ENCODE data around the gene MYPN. TPM values are rescaled to one million over a fixed set of nuclear protein-coding genes. Genes with fewer than 3 reads are reported as not detected.

Gene MYPN
- total RNA-seq, 1 experiment from 2014 or later, result 0.40 TPM

DNA sequence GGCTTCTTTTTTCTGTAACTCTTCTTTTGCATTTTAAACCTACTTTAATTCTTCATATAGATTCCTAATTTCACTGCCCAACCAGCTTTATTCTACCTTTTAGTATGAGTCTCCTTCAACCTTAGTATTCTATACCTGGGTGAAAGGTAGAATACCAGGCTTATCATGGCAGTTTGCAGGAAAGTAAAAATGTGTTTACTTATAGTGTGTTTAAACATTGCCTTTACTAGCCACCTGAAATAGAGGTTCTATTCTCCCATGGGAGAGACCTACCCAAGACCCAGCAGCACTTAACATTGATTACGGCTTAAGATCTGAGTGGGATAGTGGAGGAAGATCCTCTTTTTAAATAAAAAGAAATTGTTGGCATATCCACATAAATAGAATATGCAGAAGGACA lies 1.6 kb upstream of the MYPN start:
- Histone ChIP-seq H3K27ac (no peak overlapping the region), H3K4me3 (no peak overlapping the region), H3K4me1 (peaks cover 32% of the 10 kb centered on the region), H3K9me3 (replicated peaks) (no peaks in the 10 kb centered on the region), H3K27me3 (peaks cover 7% of the 10 kb centered on the region; the same call in 1 of the 2 replicates), H3K36me3 (no peaks in the 10 kb centered on the region)
- no peak for DNase-seq

DNA sequence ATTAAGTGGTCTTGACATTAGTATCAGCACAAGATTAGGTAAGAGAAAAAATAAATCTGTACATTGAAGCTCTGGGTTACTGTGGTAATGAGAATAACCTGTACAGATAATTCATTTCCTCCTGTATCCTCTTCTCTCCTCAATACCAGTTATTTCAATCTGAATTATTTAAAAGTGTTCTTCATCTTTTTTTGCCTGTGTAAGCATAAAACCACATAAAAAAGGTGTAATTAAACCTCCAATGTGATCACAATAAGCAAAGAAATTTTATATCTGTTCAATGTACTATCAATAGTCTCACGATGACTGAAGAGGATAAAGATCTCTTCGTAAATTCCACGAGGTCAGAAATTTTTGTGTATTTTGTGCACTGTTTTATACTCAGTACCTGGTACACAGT lies 1.2 kb upstream of the MYPN start:
- H3K9me3 ChIP-seq (replicated peaks), result no peaks in the 10 kb centered on the region
- DNase-seq, result no peak
- H3K27me3 ChIP-seq, result peaks cover 7% of the 10 kb centered on the region; the same call in 1 of the 2 replicates
- H3K4me1 ChIP-seq, result peaks cover 32% of the 10 kb centered on the region
- no peak overlapping the region for H3K27ac ChIP-seq
- H3K4me3 ChIP-seq, result no peak overlapping the region
- no peaks in the 10 kb centered on the region for H3K36me3 ChIP-seq

DNA sequence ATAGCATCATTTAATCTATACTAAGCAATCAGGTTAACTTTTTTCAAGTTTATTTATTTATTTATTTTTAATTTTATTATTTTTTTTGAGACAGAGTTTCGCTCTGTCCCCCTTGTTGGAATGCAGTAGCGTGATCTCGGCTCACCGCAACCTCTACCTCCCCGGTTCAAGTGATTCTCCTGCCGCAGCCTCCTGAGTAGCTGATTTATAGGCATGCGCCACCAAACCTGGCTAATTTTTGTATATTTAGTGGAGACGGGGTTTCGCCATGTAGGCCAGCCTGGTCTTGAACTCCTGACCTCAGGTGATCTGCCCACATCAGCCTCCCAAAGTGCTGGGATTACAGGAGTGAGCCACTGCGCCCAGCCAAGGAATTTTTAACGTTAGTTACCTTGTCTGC lies 635 bp upstream of the MYPN start:
- no peak overlapping the region for H3K4me3 ChIP-seq
- no peak for DNase-seq
- H3K36me3 ChIP-seq, result no peaks in the 10 kb centered on the region
- peaks cover 7% of the 10 kb centered on the region; the same call in 1 of the 2 replicates for H3K27me3 ChIP-seq
- H3K4me1 ChIP-seq, result peaks cover 32% of the 10 kb centered on the region
- no peak overlapping the region for H3K27ac ChIP-seq
- H3K9me3 ChIP-seq (replicated peaks), result no peaks in the 10 kb centered on the region

DNA sequence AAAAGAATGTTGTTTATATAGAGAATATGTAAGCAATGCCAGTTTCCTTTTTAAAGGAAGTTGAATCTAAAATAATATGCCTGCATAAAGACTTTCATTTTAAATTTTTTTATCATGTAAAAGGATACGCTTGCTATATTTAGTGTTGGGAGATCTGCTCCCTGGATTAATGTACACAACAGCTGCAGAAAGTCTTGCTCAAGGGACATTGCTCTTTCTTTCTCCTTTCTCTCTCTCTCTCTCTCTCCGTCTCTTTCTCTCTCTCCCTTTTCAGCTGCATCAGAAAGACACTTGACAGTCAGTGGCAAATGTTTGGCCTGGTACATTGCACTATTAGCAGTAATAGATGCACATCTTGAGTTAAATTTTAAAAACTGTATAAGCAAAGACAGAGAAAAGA lies 739 bp downstream of the MYPN start:
- Histone ChIP-seq H3K36me3 (no peaks in the 10 kb centered on the region), H3K27ac (no peak overlapping the region; the same call in 1 of the 2 replicates), H3K4me1 (peaks cover 32% of the 10 kb centered on the region), H3K27me3 (peaks cover 7% of the 10 kb centered on the region; the same call in 1 of the 2 replicates), H3K4me3 (peak overlapping the region; percentile 6; the same call in 1 of the 2 replicates), H3K9me3 (replicated peaks) (no peaks in the 10 kb centered on the region)
- DNase-seq, result peak; percentile 30 to 78

DNA sequence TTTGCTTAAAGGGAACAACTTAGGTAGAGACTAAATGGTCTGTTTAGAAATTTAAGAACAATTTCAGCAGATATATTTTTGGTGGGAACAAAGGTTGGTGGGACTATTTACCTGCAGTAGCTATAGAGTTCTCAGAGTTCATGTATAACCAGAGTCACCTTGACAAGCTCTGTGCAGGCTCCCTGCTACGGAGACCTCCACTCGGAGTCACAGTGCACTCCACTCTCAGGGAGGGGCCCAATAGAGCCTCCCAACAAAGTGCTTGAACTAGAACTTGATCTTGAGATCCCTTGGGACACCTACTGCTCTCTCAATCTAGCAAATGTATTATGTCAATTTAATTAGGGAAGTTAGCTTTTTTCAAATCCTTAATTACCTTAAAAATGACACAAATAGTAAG lies 2.3 kb downstream of the MYPN start:
- Histone ChIP-seq H3K27me3 (no peaks in the 10 kb centered on the region), H3K36me3 (no peaks in the 10 kb centered on the region), H3K4me3 (no peak overlapping the region), H3K27ac (no peak overlapping the region), H3K9me3 (replicated peaks) (no peaks in the 10 kb centered on the region), H3K4me1 (peaks cover 20% of the 10 kb centered on the region)
- DNase-seq, result no peak

DNA sequence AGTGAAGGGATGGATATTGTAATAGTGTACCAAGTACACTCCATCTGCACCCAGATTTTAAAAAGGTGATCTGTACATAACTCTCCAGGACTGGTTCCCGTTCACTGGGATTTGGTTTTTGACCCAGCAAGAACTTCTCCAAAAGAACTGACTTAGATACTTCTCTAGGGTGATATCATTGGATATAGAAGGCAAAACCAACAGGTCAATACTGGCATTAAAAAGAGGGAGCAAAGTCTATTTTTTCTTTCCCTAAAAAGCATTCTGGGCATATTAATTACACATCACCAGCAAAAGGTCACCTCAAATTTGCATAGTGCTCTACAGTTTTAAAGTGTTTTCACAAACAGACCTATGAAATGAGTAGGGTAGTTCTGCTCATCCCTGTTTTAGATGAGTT lies 3.5 kb downstream of the MYPN start:
- H3K27ac ChIP-seq, result no peak overlapping the region
- H3K4me1 ChIP-seq, result peaks cover 16% of the 10 kb centered on the region
- no peak overlapping the region for H3K4me3 ChIP-seq
- H3K27me3 ChIP-seq, result no peaks in the 10 kb centered on the region
- no peak for DNase-seq
- H3K9me3 ChIP-seq (replicated peaks), result no peaks in the 10 kb centered on the region
- no peaks in the 10 kb centered on the region for H3K36me3 ChIP-seq

DNA sequence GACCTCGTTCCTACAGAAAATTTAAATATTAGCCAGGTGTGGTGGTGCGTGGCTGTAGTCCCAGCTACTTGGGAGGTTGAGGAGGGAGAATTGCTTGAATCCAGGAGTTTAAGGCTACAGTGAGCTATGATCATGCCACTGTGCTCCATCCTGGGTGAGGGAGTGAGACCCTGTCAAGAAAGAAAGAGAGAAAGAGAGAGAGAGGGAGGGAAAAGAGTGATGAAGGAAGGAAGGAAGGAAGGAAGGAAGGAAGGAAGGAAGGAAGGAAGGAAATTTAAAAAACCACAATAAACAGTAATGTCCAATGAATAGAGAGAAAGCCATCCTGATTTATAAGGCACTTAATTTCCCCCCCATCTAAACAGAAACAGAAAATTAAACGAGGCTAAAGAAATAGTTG lies 9.4 kb downstream of the MYPN start:
- DNase-seq, result no peak
- no peaks in the 10 kb centered on the region for H3K27me3 ChIP-seq
- H3K4me3 ChIP-seq, result no peak overlapping the region
- H3K36me3 ChIP-seq, result no peaks in the 10 kb centered on the region
- no peak overlapping the region for H3K27ac ChIP-seq
- no peaks in the 10 kb centered on the region for H3K9me3 ChIP-seq (replicated peaks)
- H3K4me1 ChIP-seq, result peaks cover 4% of the 10 kb centered on the region; the same call in 1 of the 2 replicates

DNA sequence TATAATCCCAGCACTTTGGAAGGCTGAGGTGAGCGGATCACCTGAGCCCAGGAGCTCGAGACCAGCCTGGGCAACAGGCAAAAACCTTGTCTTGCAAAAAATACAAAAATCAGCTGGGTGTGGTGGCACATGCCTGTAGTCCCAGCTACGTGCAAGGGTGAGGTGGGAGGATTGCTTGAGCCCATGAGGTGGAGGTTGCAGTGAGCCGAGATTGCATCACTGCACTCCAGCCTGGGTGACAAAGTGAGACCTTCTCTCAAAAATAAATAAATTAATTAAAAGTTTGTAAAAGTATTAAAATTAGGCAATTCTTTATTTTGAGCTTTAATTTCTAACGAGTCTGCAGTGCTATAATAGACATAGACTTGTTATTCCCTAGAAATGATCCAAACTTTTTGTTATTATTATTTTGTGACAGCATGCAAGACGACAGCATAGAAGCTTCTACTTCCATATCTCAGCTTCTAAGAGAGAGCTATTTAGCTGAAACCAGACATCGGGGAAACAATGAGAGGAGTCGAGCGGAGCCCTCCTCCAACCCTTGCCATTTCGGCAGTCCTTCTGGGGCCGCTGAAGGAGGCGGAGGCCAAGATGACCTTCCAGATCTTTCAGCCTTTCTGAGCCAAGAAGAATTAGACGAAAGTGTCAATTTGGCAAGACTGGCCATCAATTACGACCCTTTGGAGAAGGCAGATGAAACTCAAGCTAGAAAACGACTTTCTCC lies 11.9 kb downstream of the MYPN start:
- no peak overlapping the region for H3K27ac ChIP-seq
- H3K27me3 ChIP-seq, result no peaks in the 10 kb centered on the region
- H3K36me3 ChIP-seq, result no peaks in the 10 kb centered on the region
- peak in 1 of 2 experiments; percentile 13 for DNase-seq
- peaks cover 4% of the 10 kb centered on the region; the same call in 1 of the 2 replicates for H3K4me1 ChIP-seq
- no peaks in the 10 kb centered on the region for H3K9me3 ChIP-seq (replicated peaks)
- peak overlapping the region; percentile 43 for H3K4me3 ChIP-seq

DNA sequence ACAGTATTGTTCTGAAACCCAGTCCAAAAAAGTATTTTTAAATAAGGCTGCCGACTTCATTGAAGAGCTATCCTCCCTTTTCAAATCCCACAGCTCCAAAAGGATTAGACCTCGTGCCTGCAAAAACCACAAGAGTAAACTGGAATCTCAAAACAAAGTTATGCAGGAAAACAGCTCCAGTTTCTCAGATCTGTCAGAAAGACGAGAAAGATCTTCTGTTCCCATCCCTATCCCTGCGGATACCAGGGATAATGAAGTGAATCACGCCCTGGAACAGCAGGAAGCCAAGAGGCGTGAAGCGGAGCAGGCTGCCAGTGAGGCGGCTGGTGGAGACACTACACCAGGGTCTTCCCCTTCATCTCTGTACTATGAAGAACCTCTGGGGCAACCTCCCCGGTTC lies 12.6 kb downstream of the MYPN start:
- Histone ChIP-seq H3K4me1 (peaks cover 4% of the 10 kb centered on the region; the same call in 1 of the 2 replicates), H3K36me3 (no peaks in the 10 kb centered on the region), H3K27me3 (no peaks in the 10 kb centered on the region), H3K27ac (no peak overlapping the region), H3K4me3 (peak overlapping the region; percentile 43), H3K9me3 (replicated peaks) (no peaks in the 10 kb centered on the region)
- DNase-seq, result peak; percentile 19 to 37

DNA sequence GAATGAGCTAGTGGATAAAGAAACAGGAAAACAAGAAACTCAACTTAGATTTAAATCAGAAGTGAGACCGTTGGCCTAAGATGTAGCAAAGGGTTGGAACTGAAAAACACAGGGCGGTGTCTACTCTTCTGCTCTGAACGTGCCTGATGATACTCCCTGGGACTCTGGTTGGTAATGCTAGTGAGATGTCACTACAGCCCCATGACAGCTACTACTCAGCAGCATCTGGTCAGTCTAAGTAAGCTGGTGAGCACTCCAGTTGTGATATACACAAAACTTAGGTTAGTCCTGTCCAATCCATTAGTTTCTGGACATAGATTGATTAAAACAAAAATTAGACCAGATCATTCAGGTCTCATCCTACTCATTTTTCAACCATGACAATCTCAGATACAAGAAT lies 15.4 kb downstream of the MYPN start:
- H3K4me3 ChIP-seq, result no peak overlapping the region
- no peaks in the 10 kb centered on the region for H3K36me3 ChIP-seq
- no peak overlapping the region for H3K27ac ChIP-seq
- H3K4me1 ChIP-seq, result peaks cover 4% of the 10 kb centered on the region; the same call in 1 of the 2 replicates
- no peak for DNase-seq
- no peaks in the 10 kb centered on the region for H3K27me3 ChIP-seq
- no peaks in the 10 kb centered on the region for H3K9me3 ChIP-seq (replicated peaks)

DNA sequence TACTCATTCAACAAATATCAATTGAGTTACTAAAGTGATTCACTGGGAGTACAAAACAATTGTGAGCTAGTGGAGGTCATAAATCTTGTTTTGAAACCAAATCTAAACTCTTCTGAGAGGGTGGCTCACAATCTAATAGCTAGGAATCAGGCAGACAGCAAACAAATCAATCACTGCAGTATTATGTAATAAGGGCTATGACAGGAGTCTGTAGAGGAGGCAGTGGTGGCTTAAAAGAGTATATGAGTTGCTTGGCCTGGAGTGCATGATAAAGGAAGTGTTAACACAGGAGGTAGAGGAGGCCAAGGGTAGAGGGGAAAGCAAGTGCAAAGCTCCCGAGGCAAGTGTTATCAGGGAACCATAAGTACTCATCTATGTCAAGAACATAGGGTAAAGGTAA lies 16.5 kb downstream of the MYPN start:
- Histone ChIP-seq H3K9me3 (replicated peaks) (no peaks in the 10 kb centered on the region), H3K36me3 (no peaks in the 10 kb centered on the region), H3K4me3 (no peak overlapping the region), H3K27ac (no peak overlapping the region), H3K4me1 (peaks cover 4% of the 10 kb centered on the region; the same call in 1 of the 2 replicates), H3K27me3 (no peaks in the 10 kb centered on the region)
- DNase-seq, result no peak

DNA sequence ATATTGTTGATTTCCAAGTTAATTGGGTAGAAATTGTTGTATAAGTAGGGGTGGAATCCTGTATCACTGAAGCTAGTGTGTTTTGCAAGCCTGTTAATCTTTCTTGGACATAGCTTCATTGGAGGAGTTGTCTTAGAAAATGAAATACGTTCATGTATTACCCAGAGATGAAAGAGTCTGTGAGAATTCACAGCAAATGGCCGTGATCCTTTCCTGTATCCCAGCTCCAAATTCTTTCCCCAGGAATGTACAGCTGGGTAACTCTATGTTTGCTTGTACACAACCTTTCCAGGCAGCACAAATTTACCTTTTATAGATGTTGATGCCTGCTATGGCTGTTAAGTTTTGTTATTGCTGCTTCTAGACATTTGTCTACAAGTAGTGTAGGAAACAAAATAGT lies 18.7 kb downstream of the MYPN start:
- Histone ChIP-seq H3K4me1 (no peaks in the 10 kb centered on the region), H3K9me3 (replicated peaks) (no peaks in the 10 kb centered on the region), H3K36me3 (no peaks in the 10 kb centered on the region), H3K27ac (no peak overlapping the region), H3K27me3 (no peaks in the 10 kb centered on the region), H3K4me3 (no peak overlapping the region)
- DNase-seq, result no peak

DNA sequence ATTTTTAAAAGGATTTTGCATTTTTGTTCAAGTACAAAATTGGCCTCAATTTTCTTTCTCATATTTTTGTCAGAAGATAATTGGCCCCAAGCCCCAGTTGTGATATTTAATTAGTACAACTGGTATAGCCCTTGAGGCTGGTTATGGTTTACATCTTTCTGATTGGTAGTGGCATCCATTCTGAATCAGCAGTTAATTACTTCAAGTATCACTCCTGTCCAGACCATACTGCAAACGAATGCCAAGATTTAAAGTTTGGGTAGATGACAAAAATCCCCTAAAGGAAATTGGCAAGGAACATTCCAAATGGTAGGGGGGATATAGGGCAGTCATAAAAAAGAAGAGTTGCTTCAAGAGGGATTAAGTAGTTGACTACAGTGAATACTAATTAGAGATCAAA lies 23.1 kb downstream of the MYPN start:
- no peaks in the 10 kb centered on the region; the same call in none of the 2 replicates for H3K4me1 ChIP-seq
- DNase-seq, result no peak
- no peaks in the 10 kb centered on the region for H3K36me3 ChIP-seq
- H3K4me3 ChIP-seq, result no peak overlapping the region
- H3K9me3 ChIP-seq (replicated peaks), result no peaks in the 10 kb centered on the region
- H3K27me3 ChIP-seq, result no peaks in the 10 kb centered on the region
- no peak overlapping the region for H3K27ac ChIP-seq

DNA sequence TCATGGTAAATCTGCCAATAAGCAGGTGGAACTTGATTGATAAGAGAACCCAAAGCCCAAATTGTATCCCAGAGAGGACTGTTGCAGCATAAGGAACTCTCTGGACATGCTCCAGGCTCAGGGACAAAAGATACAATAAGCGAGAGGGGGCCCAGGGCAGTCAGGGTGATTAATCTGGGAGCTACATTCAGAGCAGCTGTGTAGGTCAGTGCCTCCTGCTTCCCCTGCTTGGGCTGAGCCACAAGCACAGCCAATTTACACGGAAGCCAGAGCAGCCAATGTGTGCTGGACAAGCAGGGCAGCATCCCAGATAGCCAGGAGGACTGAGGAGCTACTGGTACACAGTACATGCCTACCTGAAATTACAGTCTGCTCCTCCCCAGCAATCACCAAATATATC lies 24.2 kb downstream of the MYPN start:
- peak; percentile 31 to 56 for DNase-seq
- H3K27ac ChIP-seq, result no peak overlapping the region

DNA sequence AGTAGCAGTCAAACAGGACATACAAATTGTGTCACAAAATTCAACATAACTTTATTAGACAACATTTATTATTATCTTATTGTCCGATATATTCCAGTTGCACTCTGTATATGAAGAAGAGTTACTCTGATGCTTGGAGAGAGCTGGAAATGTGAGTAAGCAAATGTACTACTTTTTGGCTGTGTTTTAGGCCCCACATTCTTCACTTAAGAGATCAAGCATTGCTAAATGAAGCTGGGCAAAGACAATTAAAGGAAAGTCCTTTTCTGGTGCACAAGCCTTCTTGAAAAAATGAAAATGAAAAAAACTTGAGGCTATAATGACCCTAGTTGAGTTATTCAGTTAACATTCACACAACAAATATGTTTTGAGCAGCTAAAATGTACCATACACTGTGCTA lies 26.1 kb downstream of the MYPN start:
- no peak overlapping the region for H3K4me3 ChIP-seq
- H3K4me1 ChIP-seq, result no peaks in the 10 kb centered on the region; the same call in none of the 2 replicates
- H3K36me3 ChIP-seq, result no peaks in the 10 kb centered on the region
- DNase-seq, result no peak
- H3K27me3 ChIP-seq, result no peaks in the 10 kb centered on the region
- no peaks in the 10 kb centered on the region for H3K9me3 ChIP-seq (replicated peaks)
- H3K27ac ChIP-seq, result no peak overlapping the region

More for the DNA sequence above, 24.2 kb downstream of the MYPN start:
- Histone ChIP-seq H3K9me3 (replicated peaks) (no peaks in the 10 kb centered on the region), H3K4me1 (no peaks in the 10 kb centered on the region; the same call in none of the 2 replicates), H3K4me3 (no peak overlapping the region), H3K27me3 (no peaks in the 10 kb centered on the region), H3K36me3 (no peaks in the 10 kb centered on the region)
